WTC11 (cell line): Measurements from ENCODE around the gene CLEC2A. TPM values are rescaled to one million over a fixed set of nuclear protein-coding genes. Genes with fewer than 3 reads are reported as not detected.

Experiments
- ATAC-seq: fragments of 200-7000 bp; cut with Tn5 transposase; 2 replicates; pipeline ENCODE4 v1.10.0; 2021; ENCODE audit warnings: mild to moderate bottlenecking, moderate library complexity
- Bru-seq: library from RNA; stranded (reverse); fragments of 400-500 nt; gene quantifications from one replicate; lab custom pipeline; 2021; lab: Mats Ljungman, UMichigan
- CTCF ChIA-PET: fragments of 300-600 bp; sonication (Branson Sonifier 250); formaldehyde crosslinking; loops from one replicate; lab custom pipeline; 2021; ENCODE audit warnings: antibody characterized with exemption; lab: Charles Lee
- POLR2A ChIA-PET: fragments of 350-600 bp; sonication (Branson Sonifier 250); formaldehyde crosslinking; loops from one replicate; lab custom pipeline; 2021; ENCODE audit warnings: antibody characterized with exemption; lab: Charles Lee
- DNase-seq: peaks from one replicate; pipeline ENCODE4 v3.0.0; 2021; ENCODE audit warnings: low spot score
- H3K27ac Mint-ChIP-seq: 2 replicates; pipeline ENCODE4 v1.8.0; 2021; ENCODE audit warnings: mixed read lengths
- H3K27me3 Mint-ChIP-seq: 2 replicates; pipeline ENCODE4 v1.8.0; 2021; ENCODE audit warnings: low read depth, mild to moderate bottlenecking, moderate library complexity, mixed read lengths
- H3K36me3 Mint-ChIP-seq: 2 replicates; pipeline ENCODE4 v1.8.0; 2021; ENCODE audit warnings: mixed read lengths
- H3K4me1 Mint-ChIP-seq: 2 replicates; pipeline ENCODE4 v1.8.0; 2022; ENCODE audit warnings: mixed read lengths
- H3K4me3 Mint-ChIP-seq: 2 replicates; pipeline ENCODE4 v1.8.0; 2021; ENCODE audit warnings: mild to moderate bottlenecking, moderate library complexity, mixed read lengths
- H3K9me3 Mint-ChIP-seq: 2 replicates; pipeline ENCODE4 v1.8.0; 2021; ENCODE audit warnings: mixed read lengths
- FOXK1 ChIP-seq: sonication (generic); formaldehyde crosslinking; IDR thresholded peaks from 2 replicates; pipeline ENCODE4 v1.8.0; 2022; ENCODE audit warnings: mild to moderate bottlenecking, moderate library complexity, missing genetic modification reagents
- GABPB1 ChIP-seq: sonication (generic); formaldehyde crosslinking; IDR thresholded peaks from 2 replicates; pipeline ENCODE4 v1.8.1; 2023; ENCODE audit warnings: mild to moderate bottlenecking, missing genetic modification reagents
- JUN ChIP-seq: sonication (generic); formaldehyde crosslinking; IDR thresholded peaks from 2 replicates; pipeline ENCODE4 v1.8.0; 2023; ENCODE audit warnings: mild to moderate bottlenecking, missing genetic modification reagents
- KAT7 ChIP-seq: sonication (generic); formaldehyde crosslinking; IDR thresholded peaks from 2 replicates; pipeline ENCODE4 v1.8.1; 2023; ENCODE audit warnings: missing genetic modification reagents, mild to moderate bottlenecking, borderline replicate concordance
- NFYB ChIP-seq: sonication (generic); formaldehyde crosslinking; conservative IDR thresholded peaks from 2 replicates; pipeline ENCODE4 v1.8.0; 2022; ENCODE audit warnings: low read depth, missing genetic modification reagents
- NR2C2 ChIP-seq: sonication (generic); formaldehyde crosslinking; IDR thresholded peaks from 2 replicates; pipeline ENCODE4 v1.8.0; 2022; ENCODE audit warnings: mild to moderate bottlenecking, missing genetic modification reagents
- NR3C1 ChIP-seq: sonication (generic); formaldehyde crosslinking; conservative IDR thresholded peaks from 2 replicates; pipeline ENCODE4 v1.8.1; 2023; ENCODE audit warnings: low read depth, mild to moderate bottlenecking, missing genetic modification reagents
- RELA ChIP-seq: sonication (generic); formaldehyde crosslinking; IDR thresholded peaks from 2 replicates; pipeline ENCODE4 v1.8.1; 2022; ENCODE audit warnings: missing genetic modification reagents, mild to moderate bottlenecking, borderline replicate concordance
- RORB ChIP-seq: fragments of 250-450 bp; sonication (Bioruptor Pico); IDR thresholded peaks from 2 replicates; pipeline ENCODE4 v1.9.0; 2021; ENCODE audit warnings: mild to moderate bottlenecking
- SMAD3 ChIP-seq: sonication (generic); formaldehyde crosslinking; IDR thresholded peaks from 2 replicates; pipeline ENCODE4 v1.8.0; 2022; ENCODE audit warnings: missing genetic modification reagents, mild to moderate bottlenecking, borderline replicate concordance
- SMAD4 ChIP-seq: sonication (generic); formaldehyde crosslinking; IDR thresholded peaks from 2 replicates; pipeline ENCODE4 v1.8.0; 2022; ENCODE audit warnings: mild to moderate bottlenecking, missing genetic modification reagents
- SOX15 ChIP-seq: fragments of 250-450 bp; sonication (Bioruptor Pico); IDR thresholded peaks from 2 replicates; pipeline ENCODE4 v1.9.0; 2021; ENCODE audit warnings: mild to moderate bottlenecking
- ZNF138 ChIP-seq: sonication (generic); formaldehyde crosslinking; conservative IDR thresholded peaks from 2 replicates; pipeline ENCODE4 v1.8.1; 2022; ENCODE audit warnings: mild to moderate bottlenecking, moderate library complexity, missing genetic modification reagents
- ZNF423 ChIP-seq: fragments of 250-450 bp; sonication (Bioruptor Pico); IDR thresholded peaks from 2 replicates; pipeline ENCODE4 v2.1.2; 2022; ENCODE audit warnings: mild to moderate bottlenecking, moderate library complexity
- long read RNA-seq, 3 experiments: library from RNA in 1 of 3; library from capped mRNA in 1 of 3; library from polyadenylated mRNA in 1 of 3; unstranded in 2 of 3; stranded (forward) in 1 of 3; transcript quantifications; one replicate each; pipeline ENCODE4 v2.0.0, GENCODE V29; 2021
- total RNA-seq: library from RNA; stranded (reverse); gene quantifications from 3 replicates; pipeline ENCODE4 v1.2.3, GENCODE V29; 2021
- TF ChIP-seq, protein P1 (sequence below): sonication (generic); formaldehyde crosslinking; IDR thresholded peaks from 2 replicates; pipeline ENCODE4 v1.8.0; 2022; ENCODE audit warnings: mild to moderate bottlenecking, missing genetic modification reagents
- TF ChIP-seq, protein P2 (sequence below): sonication (generic); formaldehyde crosslinking; IDR thresholded peaks from 2 replicates; pipeline ENCODE4 v1.8.0; 2023; ENCODE audit warnings: missing genetic modification reagents
- TF ChIP-seq, protein P3 (sequence below): sonication (generic); formaldehyde crosslinking; IDR thresholded peaks from 2 replicates; pipeline ENCODE4 v1.8.1; 2023; ENCODE audit warnings: mild to moderate bottlenecking, moderate library complexity, missing genetic modification reagents
- TF ChIP-seq, protein P4 (sequence below): sonication (generic); formaldehyde crosslinking; conservative IDR thresholded peaks from 2 replicates; pipeline ENCODE4 v1.8.1; 2023; ENCODE audit warnings: mild to moderate bottlenecking, low read depth, missing genetic modification reagents, moderate library complexity
- TF ChIP-seq, protein P5 (sequence below): sonication (generic); formaldehyde crosslinking; IDR thresholded peaks from 2 replicates; pipeline ENCODE4 v1.8.0; 2022; ENCODE audit warnings: mild to moderate bottlenecking, missing genetic modification reagents
- TF ChIP-seq, protein P6 (sequence below): sonication (generic); formaldehyde crosslinking; IDR thresholded peaks from 2 replicates; pipeline ENCODE4 v1.8.1; 2023; ENCODE audit warnings: mild to moderate bottlenecking, missing genetic modification reagents, moderate library complexity
- TF ChIP-seq, protein P7 (sequence below): sonication (generic); formaldehyde crosslinking; IDR thresholded peaks from 2 replicates; pipeline ENCODE4 v1.8.1; 2023; ENCODE audit warnings: mild to moderate bottlenecking, missing genetic modification reagents, moderate library complexity
- TF ChIP-seq, protein P8 (sequence below): fragments of 250-450 bp; sonication (Bioruptor Pico); IDR thresholded peaks from 2 replicates; pipeline ENCODE4 v1.9.0; 2021; ENCODE audit warnings: mild to moderate bottlenecking

The CLEC2A gene, protein sequence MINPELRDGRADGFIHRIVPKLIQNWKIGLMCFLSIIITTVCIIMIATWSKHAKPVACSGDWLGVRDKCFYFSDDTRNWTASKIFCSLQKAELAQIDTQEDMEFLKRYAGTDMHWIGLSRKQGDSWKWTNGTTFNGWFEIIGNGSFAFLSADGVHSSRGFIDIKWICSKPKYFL
- total RNA-seq (2.1 to 3.5 TPM (median 2.7 TPM) in 3 replicates), Bru-seq, nascent RNA (percentile 96 among the genes with signal in this experiment)
- long read RNA-seq, experiment 1, partial matches to known transcripts = 0 of 13 reads
- long read RNA-seq, experiment 1, other reads (novel, unspliced or antisense) = 13 of 13 reads
- long read RNA-seq, experiment 2, partial matches to known transcripts = 0 of 4 reads
- long read RNA-seq, experiment 2, other reads (novel, unspliced or antisense) = 4 of 4 reads
- long read RNA-seq, experiment 3, partial matches to known transcripts = 0 of 1 reads
- long read RNA-seq, experiment 3, other reads (novel, unspliced or antisense) = 1 of 1 reads

DNA sequence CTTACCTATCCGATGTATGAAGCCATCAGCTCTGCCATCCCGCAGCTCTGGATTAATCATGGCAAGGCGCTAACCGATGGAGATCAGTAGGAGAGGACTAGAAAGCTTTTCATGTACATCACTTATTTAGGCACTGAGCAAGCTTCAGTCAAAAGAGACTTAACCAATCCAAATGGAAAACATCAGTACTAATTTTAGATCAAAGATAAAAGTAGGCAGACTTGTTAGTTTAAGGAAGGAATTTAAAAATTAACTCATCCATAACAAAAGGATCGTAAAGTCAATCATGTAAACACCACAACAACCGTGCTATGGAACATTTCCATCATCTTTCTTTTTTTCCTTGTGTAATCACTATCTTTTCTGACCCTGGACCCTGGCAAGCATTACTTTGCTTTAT lies at the start of gene CLEC2A:
Gene CLEC2A, minus strand, starts transcription at position 101 of the 400 bp plus-strand sequence. Its CDS starts 41 bp downstream, at position 60.
- DNase-seq (no peak), ATAC-seq (no peak)
- H3K9me3 Mint-ChIP-seq = no peaks in the 10 kb centered on the region
- H3K36me3 Mint-ChIP-seq = no peaks in the 10 kb centered on the region
- POLR2A ChIA-PET = no interaction called here
- H3K4me1 Mint-ChIP-seq = no peaks in the 10 kb centered on the region
- no peak within 1 kb of the TSS for H3K4me3 Mint-ChIP-seq
- CTCF ChIA-PET = interaction anchor here (1.1 to 1.7 kb wide), 3 partner anchors 8 to 189 kb away, joined by 3 to 8 read pairs (median 3); no protein-coding TSS in a partner anchor
- H3K27ac Mint-ChIP-seq = no peak within 1 kb of the TSS
- no peaks in the 10 kb centered on the region; the same call in 1 of the 2 replicates for H3K27me3 Mint-ChIP-seq
- TF ChIP-seq NR3C1 (no peak), NR2C2 (CRISPR knock-in tag) (no peak), SMAD4 (no peak), NFYB (no peak), JUN (CRISPR knock-in tag) (no peak), SOX15 (CRISPR knock-in tag) (no peak), ZNF423 (no peak), FOXK1 (CRISPR knock-in tag) (no peak), RELA (no peak), GABPB1 (CRISPR knock-in tag) (no peak), ZNF138 (CRISPR knock-in tag) (no peak)
- TF ChIP-seq, protein P1, sequence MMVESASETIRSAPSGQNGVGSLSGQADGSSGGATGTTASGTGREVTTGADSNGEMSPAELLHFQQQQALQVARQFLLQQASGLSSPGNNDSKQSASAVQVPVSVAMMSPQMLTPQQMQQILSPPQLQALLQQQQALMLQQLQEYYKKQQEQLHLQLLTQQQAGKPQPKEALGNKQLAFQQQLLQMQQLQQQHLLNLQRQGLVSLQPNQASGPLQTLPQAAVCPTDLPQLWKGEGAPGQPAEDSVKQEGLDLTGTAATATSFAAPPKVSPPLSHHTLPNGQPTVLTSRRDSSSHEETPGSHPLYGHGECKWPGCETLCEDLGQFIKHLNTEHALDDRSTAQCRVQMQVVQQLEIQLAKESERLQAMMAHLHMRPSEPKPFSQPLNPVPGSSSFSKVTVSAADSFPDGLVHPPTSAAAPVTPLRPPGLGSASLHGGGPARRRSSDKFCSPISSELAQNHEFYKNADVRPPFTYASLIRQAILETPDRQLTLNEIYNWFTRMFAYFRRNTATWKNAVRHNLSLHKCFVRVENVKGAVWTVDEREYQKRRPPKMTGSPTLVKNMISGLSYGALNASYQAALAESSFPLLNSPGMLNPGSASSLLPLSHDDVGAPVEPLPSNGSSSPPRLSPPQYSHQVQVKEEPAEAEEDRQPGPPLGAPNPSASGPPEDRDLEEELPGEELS (CRISPR knock-in tag) = no peak
- TF ChIP-seq, protein P2, sequence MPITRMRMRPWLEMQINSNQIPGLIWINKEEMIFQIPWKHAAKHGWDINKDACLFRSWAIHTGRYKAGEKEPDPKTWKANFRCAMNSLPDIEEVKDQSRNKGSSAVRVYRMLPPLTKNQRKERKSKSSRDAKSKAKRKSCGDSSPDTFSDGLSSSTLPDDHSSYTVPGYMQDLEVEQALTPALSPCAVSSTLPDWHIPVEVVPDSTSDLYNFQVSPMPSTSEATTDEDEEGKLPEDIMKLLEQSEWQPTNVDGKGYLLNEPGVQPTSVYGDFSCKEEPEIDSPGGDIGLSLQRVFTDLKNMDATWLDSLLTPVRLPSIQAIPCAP = no peak
- TF ChIP-seq, protein P3, sequence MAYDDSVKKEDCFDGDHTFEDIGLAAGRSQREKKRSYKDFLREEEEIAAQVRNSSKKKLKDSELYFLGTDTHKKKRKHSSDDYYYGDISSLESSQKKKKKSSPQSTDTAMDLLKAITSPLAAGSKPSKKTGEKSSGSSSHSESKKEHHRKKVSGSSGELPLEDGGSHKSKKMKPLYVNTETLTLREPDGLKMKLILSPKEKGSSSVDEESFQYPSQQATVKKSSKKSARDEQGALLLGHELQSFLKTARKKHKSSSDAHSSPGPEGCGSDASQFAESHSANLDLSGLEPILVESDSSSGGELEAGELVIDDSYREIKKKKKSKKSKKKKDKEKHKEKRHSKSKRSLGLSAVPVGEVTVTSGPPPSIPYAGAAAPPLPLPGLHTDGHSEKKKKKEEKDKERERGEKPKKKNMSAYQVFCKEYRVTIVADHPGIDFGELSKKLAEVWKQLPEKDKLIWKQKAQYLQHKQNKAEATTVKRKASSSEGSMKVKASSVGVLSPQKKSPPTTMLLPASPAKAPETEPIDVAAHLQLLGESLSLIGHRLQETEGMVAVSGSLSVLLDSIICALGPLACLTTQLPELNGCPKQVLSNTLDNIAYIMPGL (CRISPR knock-in tag) = no peak
- TF ChIP-seq, protein P4, sequence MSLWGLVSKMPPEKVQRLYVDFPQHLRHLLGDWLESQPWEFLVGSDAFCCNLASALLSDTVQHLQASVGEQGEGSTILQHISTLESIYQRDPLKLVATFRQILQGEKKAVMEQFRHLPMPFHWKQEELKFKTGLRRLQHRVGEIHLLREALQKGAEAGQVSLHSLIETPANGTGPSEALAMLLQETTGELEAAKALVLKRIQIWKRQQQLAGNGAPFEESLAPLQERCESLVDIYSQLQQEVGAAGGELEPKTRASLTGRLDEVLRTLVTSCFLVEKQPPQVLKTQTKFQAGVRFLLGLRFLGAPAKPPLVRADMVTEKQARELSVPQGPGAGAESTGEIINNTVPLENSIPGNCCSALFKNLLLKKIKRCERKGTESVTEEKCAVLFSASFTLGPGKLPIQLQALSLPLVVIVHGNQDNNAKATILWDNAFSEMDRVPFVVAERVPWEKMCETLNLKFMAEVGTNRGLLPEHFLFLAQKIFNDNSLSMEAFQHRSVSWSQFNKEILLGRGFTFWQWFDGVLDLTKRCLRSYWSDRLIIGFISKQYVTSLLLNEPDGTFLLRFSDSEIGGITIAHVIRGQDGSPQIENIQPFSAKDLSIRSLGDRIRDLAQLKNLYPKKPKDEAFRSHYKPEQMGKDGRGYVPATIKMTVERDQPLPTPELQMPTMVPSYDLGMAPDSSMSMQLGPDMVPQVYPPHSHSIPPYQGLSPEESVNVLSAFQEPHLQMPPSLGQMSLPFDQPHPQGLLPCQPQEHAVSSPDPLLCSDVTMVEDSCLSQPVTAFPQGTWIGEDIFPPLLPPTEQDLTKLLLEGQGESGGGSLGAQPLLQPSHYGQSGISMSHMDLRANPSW = no peak
- TF ChIP-seq, protein P5, sequence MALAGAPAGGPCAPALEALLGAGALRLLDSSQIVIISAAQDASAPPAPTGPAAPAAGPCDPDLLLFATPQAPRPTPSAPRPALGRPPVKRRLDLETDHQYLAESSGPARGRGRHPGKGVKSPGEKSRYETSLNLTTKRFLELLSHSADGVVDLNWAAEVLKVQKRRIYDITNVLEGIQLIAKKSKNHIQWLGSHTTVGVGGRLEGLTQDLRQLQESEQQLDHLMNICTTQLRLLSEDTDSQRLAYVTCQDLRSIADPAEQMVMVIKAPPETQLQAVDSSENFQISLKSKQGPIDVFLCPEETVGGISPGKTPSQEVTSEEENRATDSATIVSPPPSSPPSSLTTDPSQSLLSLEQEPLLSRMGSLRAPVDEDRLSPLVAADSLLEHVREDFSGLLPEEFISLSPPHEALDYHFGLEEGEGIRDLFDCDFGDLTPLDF (CRISPR knock-in tag) = no peak
- TF ChIP-seq, all 79 proteins: peak for 0

DNA sequence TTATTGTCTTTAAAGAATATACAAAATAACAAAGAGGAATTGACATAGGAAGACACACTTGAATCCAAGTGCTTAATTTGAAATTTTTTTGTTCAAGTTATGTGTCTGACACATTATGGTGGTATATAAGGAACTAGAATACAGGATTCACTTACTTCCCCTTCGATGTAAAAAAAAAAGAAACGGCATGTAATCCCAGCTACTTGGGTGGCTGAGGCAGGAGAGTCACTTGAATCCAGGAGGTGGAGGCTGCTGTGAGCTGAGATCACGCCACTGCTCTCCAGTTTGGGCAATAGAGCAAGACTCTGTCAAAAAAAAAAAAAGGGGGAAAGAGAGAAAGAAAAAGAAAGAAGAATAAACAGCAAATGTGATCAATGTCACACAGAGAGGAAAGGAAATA lies 48.0 kb upstream of the CLEC2A start:
- Mint-ChIP-seq H3K9me3 (peaks cover 24% of the 10 kb centered on the region), H3K4me1 (peaks cover 14% of the 10 kb centered on the region), H3K36me3 (peaks cover 24% of the 10 kb centered on the region), H3K4me3 (no peak overlapping the region), H3K27ac (no peak overlapping the region), H3K27me3 (peaks cover 5% of the 10 kb centered on the region; the same call in 1 of the 2 replicates)
- ChIA-PET POLR2A (no interaction called here), CTCF (interaction anchor here (1.1 kb wide), 1 partner anchor 166 kb away, joined by 3 read pairs; no protein-coding TSS in a partner anchor)
- DNase-seq = no peak
- ATAC-seq = no peak
- TF ChIP-seq, protein P6, sequence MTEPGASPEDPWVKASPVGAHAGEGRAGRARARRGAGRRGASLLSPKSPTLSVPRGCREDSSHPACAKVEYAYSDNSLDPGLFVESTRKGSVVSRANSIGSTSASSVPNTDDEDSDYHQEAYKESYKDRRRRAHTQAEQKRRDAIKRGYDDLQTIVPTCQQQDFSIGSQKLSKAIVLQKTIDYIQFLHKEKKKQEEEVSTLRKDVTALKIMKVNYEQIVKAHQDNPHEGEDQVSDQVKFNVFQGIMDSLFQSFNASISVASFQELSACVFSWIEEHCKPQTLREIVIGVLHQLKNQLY = no peak
- TF ChIP-seq, protein P7, sequence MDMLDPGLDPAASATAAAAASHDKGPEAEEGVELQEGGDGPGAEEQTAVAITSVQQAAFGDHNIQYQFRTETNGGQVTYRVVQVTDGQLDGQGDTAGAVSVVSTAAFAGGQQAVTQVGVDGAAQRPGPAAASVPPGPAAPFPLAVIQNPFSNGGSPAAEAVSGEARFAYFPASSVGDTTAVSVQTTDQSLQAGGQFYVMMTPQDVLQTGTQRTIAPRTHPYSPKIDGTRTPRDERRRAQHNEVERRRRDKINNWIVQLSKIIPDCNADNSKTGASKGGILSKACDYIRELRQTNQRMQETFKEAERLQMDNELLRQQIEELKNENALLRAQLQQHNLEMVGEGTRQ (CRISPR knock-in tag) = no peak
- TF ChIP-seq KAT7 (no peak), RORB (no peak), SMAD3 (no peak), ZNF423 (no peak)
- TF ChIP-seq, protein P8, sequence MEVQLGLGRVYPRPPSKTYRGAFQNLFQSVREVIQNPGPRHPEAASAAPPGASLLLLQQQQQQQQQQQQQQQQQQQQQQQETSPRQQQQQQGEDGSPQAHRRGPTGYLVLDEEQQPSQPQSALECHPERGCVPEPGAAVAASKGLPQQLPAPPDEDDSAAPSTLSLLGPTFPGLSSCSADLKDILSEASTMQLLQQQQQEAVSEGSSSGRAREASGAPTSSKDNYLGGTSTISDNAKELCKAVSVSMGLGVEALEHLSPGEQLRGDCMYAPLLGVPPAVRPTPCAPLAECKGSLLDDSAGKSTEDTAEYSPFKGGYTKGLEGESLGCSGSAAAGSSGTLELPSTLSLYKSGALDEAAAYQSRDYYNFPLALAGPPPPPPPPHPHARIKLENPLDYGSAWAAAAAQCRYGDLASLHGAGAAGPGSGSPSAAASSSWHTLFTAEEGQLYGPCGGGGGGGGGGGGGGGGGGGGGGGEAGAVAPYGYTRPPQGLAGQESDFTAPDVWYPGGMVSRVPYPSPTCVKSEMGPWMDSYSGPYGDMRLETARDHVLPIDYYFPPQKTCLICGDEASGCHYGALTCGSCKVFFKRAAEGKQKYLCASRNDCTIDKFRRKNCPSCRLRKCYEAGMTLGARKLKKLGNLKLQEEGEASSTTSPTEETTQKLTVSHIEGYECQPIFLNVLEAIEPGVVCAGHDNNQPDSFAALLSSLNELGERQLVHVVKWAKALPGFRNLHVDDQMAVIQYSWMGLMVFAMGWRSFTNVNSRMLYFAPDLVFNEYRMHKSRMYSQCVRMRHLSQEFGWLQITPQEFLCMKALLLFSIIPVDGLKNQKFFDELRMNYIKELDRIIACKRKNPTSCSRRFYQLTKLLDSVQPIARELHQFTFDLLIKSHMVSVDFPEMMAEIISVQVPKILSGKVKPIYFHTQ (CRISPR knock-in tag) = no peak
